CD4-positive, alpha-beta T cell treated with Interferon gamma for 1 hour (primary cell): ENCODE results near the gene PDIA4.
"Not testable (repeated sequence)": the region's sequence is repeated elsewhere in the genome, so short reads cannot be mapped to it uniquely, and the experiment has no call there.

Experiments
- DNase-seq: peaks from one replicate; pipeline ENCODE4 v3.0.0-alpha.2; 2020

PDIA4 gene

GRCh38 chr7:149028346-149029109, at the start of gene PDIA4:
PDIA4 (minus strand) TSS chr7:149028505; CDS start chr7:149028408, 97 bp downstream.
- peak; percentile 99 for DNase-seq

- no peak for DNase-seq
Observed at GRCh38 chr7:149077594-149077993, 49.3 kb upstream of the PDIA4 start.

GRCh38 chr7:149075286-149075685, 47.0 kb upstream of the PDIA4 start:
- DNase-seq, result no peak

- DNase-seq, result no peak
Observed at GRCh38 chr7:149074116-149074885, 46.0 kb upstream of the PDIA4 start.

- DNase-seq, result no peak
Observed at GRCh38 chr7:149072438-149072775, 44.1 kb upstream of the PDIA4 start.

- peak; percentile 59 for DNase-seq
Observed at GRCh38 chr7:149071641-149072437, 43.5 kb upstream of the PDIA4 start.

GRCh38 chr7:149071182-149071635, 42.9 kb upstream of the PDIA4 start:
- DNase-seq, result no peak

GRCh38 chr7:149070372-149071125, 42.2 kb upstream of the PDIA4 start:
- DNase-seq, result no peak

GRCh38 chr7:149067869-149068268, 39.6 kb upstream of the PDIA4 start:
- no peak for DNase-seq

GRCh38 chr7:149063476-149063875, 35.2 kb upstream of the PDIA4 start:
- no peak for DNase-seq

GRCh38 chr7:149062217-149062899, 34.1 kb upstream of the PDIA4 start:
- DNase-seq, result not testable (repeated sequence)

GRCh38 chr7:149060156-149060555, 31.9 kb upstream of the PDIA4 start:
- no peak for DNase-seq

- no peak for DNase-seq
Observed at GRCh38 chr7:149053885-149054284, 25.6 kb upstream of the PDIA4 start.

GRCh38 chr7:149053384-149053783, 25.1 kb upstream of the PDIA4 start:
- DNase-seq, result no peak

- DNase-seq, result no peak
Observed at GRCh38 chr7:149050941-149051340, 22.6 kb upstream of the PDIA4 start.

- no peak for DNase-seq
Observed at GRCh38 chr7:149048805-149049204, 20.5 kb upstream of the PDIA4 start.

- no peak for DNase-seq
Observed at GRCh38 chr7:149046416-149046815, 18.1 kb upstream of the PDIA4 start.

- no peak for DNase-seq
Observed at GRCh38 chr7:149043936-149044335, 15.6 kb upstream of the PDIA4 start.

- DNase-seq, result no peak
Observed at GRCh38 chr7:149041350-149041749, 13.0 kb upstream of the PDIA4 start.

GRCh38 chr7:149038641-149039040, 10.3 kb upstream of the PDIA4 start:
- not testable (repeated sequence) for DNase-seq

GRCh38 chr7:149036676-149037075, 8.4 kb upstream of the PDIA4 start:
- DNase-seq, result no peak

GRCh38 chr7:149031353-149031910, 3.1 kb upstream of the PDIA4 start:
- no peak for DNase-seq
